GM23248 (cell line): ENCODE data around the gene BICC1. TPM values are rescaled to one million over a fixed set of nuclear protein-coding genes. Genes with fewer than 3 reads are reported as not detected.

Experiments
- DNase-seq: peaks from one replicate; pipeline ENCODE4 v3.0.0-alpha.2; 2015
- H2AFZ ChIP-seq: fragments of 200-600 bp; sonication (generic); 2 replicates; pipeline ENCODE4 v1.6.1; 2016; ENCODE audit warnings: antibody characterized with exemption
- H3F3A ChIP-seq: fragments of 200-600 bp; sonication (generic); 2 replicates; pipeline ENCODE4 v1.6.1; 2016; ENCODE audit warnings: mild to moderate bottlenecking, antibody characterized with exemption, mixed run types; ENCODE audit not compliant: insufficient read depth
- H3K27ac ChIP-seq: fragments of 200-600 bp; sonication (generic); 2 replicates; pipeline ENCODE4 v1.5.1; 2016; ENCODE audit warnings: mild to moderate bottlenecking
- H3K27me3 ChIP-seq: fragments of 200-600 bp; sonication (generic); replicated peaks from 2 replicates; pipeline ENCODE4 v1.6.1; 2016; ENCODE audit warnings: mild to moderate bottlenecking; ENCODE audit not compliant: insufficient read depth
- H3K36me3 ChIP-seq: fragments of 200-600 bp; sonication (generic); 2 replicates; pipeline ENCODE4 v1.6.1; 2016; ENCODE audit warnings: low read depth, mild to moderate bottlenecking
- H3K4me1 ChIP-seq: fragments of 200-600 bp; sonication (generic); 2 replicates; pipeline ENCODE4 v1.6.1; 2016; ENCODE audit warnings: mild to moderate bottlenecking; ENCODE audit not compliant: insufficient read depth
- H3K4me2 ChIP-seq: fragments of 200-600 bp; sonication (generic); one replicate; pipeline ENCODE4 v1.6.1; 2016; ENCODE audit warnings: mild to moderate bottlenecking; ENCODE audit not compliant: unreplicated experiment
- H3K4me3 ChIP-seq: fragments of 200-600 bp; sonication (generic); 2 replicates; pipeline ENCODE4 v1.5.1; 2016; ENCODE audit warnings: mild to moderate bottlenecking
- H3K79me2 ChIP-seq: fragments of 200-600 bp; sonication (generic); 2 replicates; pipeline ENCODE4 v1.6.1; 2016; ENCODE audit warnings: mild to moderate bottlenecking; ENCODE audit not compliant: insufficient read depth
- H3K9ac ChIP-seq: fragments of 200-600 bp; sonication (generic); 2 replicates; pipeline ENCODE4 v1.6.1; 2016; ENCODE audit warnings: mild to moderate bottlenecking
- H3K9me2 ChIP-seq: fragments of 200-600 bp; sonication (generic); 2 replicates; pipeline ENCODE4 v1.6.1; 2016; ENCODE audit warnings: mixed run types, mild to moderate bottlenecking, moderate library complexity; ENCODE audit not compliant: insufficient read depth
- H3K9me3 ChIP-seq: fragments of 200-600 bp; sonication (generic); one replicate; pipeline ENCODE4 v1.6.1; 2017; ENCODE audit warnings: low read depth
- H4K20me1 ChIP-seq: fragments of 200-600 bp; sonication (generic); 2 replicates; pipeline ENCODE4 v1.6.0; 2016; ENCODE audit not compliant: insufficient read depth
- EZH2 ChIP-seq: fragments of 200-600 bp; sonication (generic); IDR thresholded peaks from 2 replicates; pipeline ENCODE4 v1.6.1; 2018; ENCODE audit warnings: antibody characterized with exemption, mild to moderate bottlenecking; ENCODE audit not compliant: insufficient read depth, poor library complexity, severe bottlenecking
- EZH2phosphoT487 ChIP-seq: fragments of 200-600 bp; sonication (generic); IDR thresholded peaks from 2 replicates; pipeline ENCODE4 v1.6.1; 2018; ENCODE audit warnings: antibody characterized with exemption, moderate library complexity, mild to moderate bottlenecking, low read depth; ENCODE audit not compliant: insufficient read depth
- WGBS, 2 experiments: methylation state at CpG; one replicate each; pipeline ENCODE4 v1.1.6; 2015 to 2017; ENCODE audit warnings: low lambda C conversion rate in 2 of 2, low coverage in 1 of 2; ENCODE audit errors: missing lambda C conversion rate in 2 of 2; 5-methylcytosine and 5-hydroxymethylcytosine counted together
- in situ Hi-C: fragments of 300-500 bp; cut with MboI; formaldehyde crosslinking; loops from 2 replicates; pipeline ENCODE4 v1.15.0; 2020
- polyA plus RNA-seq: library from polyadenylated mRNA; unstranded; fragments of >200 nt; fragmentation: Nextera tagmentation; extraction: Ambion mirVana; gene quantifications from 2 replicates; pipeline ENCODE4 v1.2.1, GENCODE V29; 2016
- total RNA-seq: library from RNA; depleted of rRNA; stranded (reverse); fragments of >200 nt; shearing (Covaris generic); gene quantifications from 2 replicates; pipeline ENCODE4 v1.2.3, GENCODE V29; 2014

Gene BICC1
- total and polyA plus RNA-seq, 2 experiments from 2014 or later = 80.5 to 97.0 TPM

DNA sequence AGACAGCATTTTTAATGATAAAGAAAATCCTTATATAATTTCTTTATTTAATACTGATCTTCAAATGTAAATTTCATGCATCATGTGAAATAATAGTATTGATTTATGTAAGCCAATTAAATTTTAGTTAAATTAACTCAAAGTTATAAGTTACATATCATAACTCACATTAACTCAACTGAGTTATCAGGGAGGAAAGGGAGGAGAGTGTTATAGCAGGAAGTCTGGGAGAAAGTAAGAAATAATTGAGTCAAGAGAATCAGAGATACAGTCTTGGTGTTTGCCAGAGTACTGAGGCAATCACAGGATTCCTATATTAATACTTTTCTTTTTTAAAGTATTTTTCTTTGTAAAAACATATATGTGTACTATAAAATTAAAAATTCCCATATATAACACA, 4.0 kb downstream of the BICC1 start:
- in situ Hi-C loops = loop anchor here (25.0 kb wide), 1 partner anchor 671 kb away; the partner anchor contains the start of gene PHYHIPL
- peaks cover 54% of the 10 kb centered on the region for H3K4me1 ChIP-seq

DNA sequence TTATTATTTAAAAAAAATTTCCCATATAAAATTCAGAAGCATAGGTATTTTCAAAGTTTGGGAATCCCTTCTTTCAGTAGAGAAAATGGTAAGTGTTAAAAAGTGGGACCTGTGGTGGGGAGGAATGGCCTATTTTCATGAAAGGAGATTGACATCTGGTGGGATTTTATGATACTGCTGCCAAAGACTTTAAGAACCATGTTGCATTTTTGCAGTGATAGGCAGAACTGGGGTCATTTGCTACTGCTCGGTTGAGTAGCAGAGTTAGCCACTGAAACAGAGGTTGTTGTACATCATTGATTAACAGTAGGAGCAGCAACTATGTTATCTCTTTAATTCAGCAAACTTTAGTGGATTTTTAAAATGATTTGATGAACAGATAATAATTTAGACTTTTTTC, 4.4 kb downstream of the BICC1 start:
- in situ Hi-C loops = loop anchor here (25.0 kb wide), 1 partner anchor 670 kb away; the partner anchor contains the start of gene PHYHIPL
- H3K27me3 ChIP-seq = no peaks in the 10 kb centered on the region
- DNase-seq = no peak
- peaks cover 20% of the 10 kb centered on the region for H3F3A ChIP-seq
- peaks cover 50% of the 10 kb centered on the region for H3K4me1 ChIP-seq
- WGBS, 2 experiments = 93 to 96% methylated on average over 1 of the region's 1 CpG
- peaks cover 90% of the 10 kb centered on the region for H3K79me2 ChIP-seq
- peak overlapping the region; percentile 84; the same call in 1 of the 2 replicates for H3K4me3 ChIP-seq
- H3K27ac ChIP-seq = no peak overlapping the region
- TF ChIP-seq EZH2phosphoT487 (no peak), EZH2 (no peak)
- H2AFZ ChIP-seq = no peak overlapping the region
- H3K9ac ChIP-seq = no peak overlapping the region
- no peaks in the 10 kb centered on the region; the same call in 1 of the 2 replicates for H4K20me1 ChIP-seq
- H3K9me2 ChIP-seq = no peaks in the 10 kb centered on the region
- H3K4me2 ChIP-seq = peak overlapping the region; percentile 81
- H3K36me3 ChIP-seq = no peaks in the 10 kb centered on the region
- no peaks in the 10 kb centered on the region for H3K9me3 ChIP-seq

More for the DNA sequence above, 4.0 kb downstream of the BICC1 start:
- no peaks in the 10 kb centered on the region; the same call in 1 of the 2 replicates for H4K20me1 ChIP-seq
- peaks cover 24% of the 10 kb centered on the region for H3F3A ChIP-seq
- DNase-seq = no peak
- peak overlapping the region; percentile 84 for H3K4me3 ChIP-seq
- H3K9ac ChIP-seq = 0 out of 2 replicates have a peak overlapping the region, but pooled peaks have one; percentile 85
- peaks cover 86% of the 10 kb centered on the region for H3K79me2 ChIP-seq
- H3K9me2 ChIP-seq = no peaks in the 10 kb centered on the region
- no peaks in the 10 kb centered on the region for H3K9me3 ChIP-seq
- H3K27me3 ChIP-seq = no peaks in the 10 kb centered on the region
- H2AFZ ChIP-seq = no peak overlapping the region
- peak overlapping the region; percentile 81 for H3K4me2 ChIP-seq
- H3K36me3 ChIP-seq = no peaks in the 10 kb centered on the region
- no peak for TF ChIP-seq EZH2phosphoT487
- TF ChIP-seq EZH2 = no peak
- H3K27ac ChIP-seq = no peak overlapping the region

DNA sequence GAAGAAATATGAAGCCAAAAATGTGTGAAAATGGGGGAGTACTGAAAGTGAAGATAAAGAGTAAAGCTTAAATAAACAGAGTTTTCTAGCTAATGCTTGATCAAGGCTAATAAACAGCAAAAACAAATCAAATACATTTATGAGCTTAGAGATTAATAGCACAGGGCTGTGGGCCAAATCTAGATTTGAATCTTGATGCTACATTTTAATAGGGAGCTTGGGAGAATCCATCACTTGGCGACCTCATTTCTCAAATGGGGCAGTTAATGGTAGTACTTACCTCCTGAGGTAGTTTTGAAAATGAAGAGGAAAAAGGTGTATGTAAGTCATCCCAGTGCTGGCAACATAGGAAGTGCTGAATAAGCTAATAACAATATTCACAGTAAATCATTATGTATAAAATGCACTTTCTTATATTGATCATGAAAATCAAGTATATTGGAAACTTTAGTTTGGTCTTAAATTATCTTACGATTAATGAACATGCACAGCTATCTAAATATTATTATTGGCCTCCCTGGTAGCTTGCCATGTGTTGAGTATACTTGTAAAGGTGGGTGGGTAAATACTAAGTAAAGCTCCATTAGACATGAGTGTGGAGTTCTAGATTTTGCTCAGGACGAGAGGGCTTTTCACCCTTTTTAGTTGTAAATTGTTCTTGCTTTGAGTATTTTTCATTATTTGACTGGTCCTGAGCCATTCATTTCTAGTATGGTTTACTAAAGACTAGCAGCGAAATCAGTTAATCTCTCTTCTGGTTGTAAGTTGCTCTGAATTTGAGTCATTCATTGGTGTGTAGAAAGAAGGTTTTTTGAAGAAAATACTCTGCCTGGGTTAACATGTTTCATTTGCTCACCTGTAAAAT, 5.1 kb downstream of the BICC1 start:
- H3K9me2 ChIP-seq = no peaks in the 10 kb centered on the region
- no peaks in the 10 kb centered on the region for H3K9me3 ChIP-seq
- H3K36me3 ChIP-seq = 0 out of 2 replicates have a peak, but pooled peaks cover 4% of the 10 kb centered on the region
- peaks cover 96% of the 10 kb centered on the region for H3K79me2 ChIP-seq
- peak overlapping the region; percentile 84; the same call in 1 of the 2 replicates for H3K4me3 ChIP-seq
- H3K27ac ChIP-seq = no peak overlapping the region
- in situ Hi-C loops = loop anchor here (25.0 kb wide), 1 partner anchor 670 kb away; the partner anchor contains the start of gene PHYHIPL
- TF ChIP-seq EZH2 (no peak), EZH2phosphoT487 (no peak)
- peaks cover 17% of the 10 kb centered on the region; the same call in 1 of the 2 replicates for H3F3A ChIP-seq
- WGBS, 2 experiments = 96 to 97% methylated on average over 4 of the region's 4 CpGs
- H3K4me1 ChIP-seq = peaks cover 48% of the 10 kb centered on the region
- no peak for DNase-seq
- no peaks in the 10 kb centered on the region for H3K27me3 ChIP-seq
- no peak overlapping the region for H2AFZ ChIP-seq
- no peak overlapping the region for H3K9ac ChIP-seq
- H3K4me2 ChIP-seq = peak overlapping the region; percentile 81
- H4K20me1 ChIP-seq = no peaks in the 10 kb centered on the region; the same call in 1 of the 2 replicates

DNA sequence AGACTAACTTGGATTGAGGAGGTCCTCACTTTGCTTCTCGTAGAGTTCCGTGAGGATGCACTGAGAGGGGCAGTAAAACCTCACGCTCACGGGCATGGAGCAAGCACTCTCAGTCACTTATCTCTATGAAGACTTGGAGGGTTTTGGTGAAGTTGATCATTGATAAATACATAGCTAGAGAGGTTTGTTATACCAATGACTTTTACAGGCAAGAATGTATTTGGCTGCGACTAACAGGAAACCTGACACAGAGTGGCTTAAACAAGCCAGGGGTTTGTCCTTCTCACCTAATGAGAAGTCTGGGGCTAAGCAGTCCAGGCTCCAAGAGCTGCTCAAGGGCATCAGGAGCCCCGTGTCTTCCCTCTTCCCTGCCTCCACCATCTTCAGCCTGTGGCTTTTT, 6.1 kb downstream of the BICC1 start:
- H3K9ac ChIP-seq = no peak overlapping the region
- TF ChIP-seq EZH2 (no peak), EZH2phosphoT487 (no peak)
- H3K79me2 ChIP-seq = peaks cover 92% of the 10 kb centered on the region
- peaks cover 48% of the 10 kb centered on the region for H3K4me1 ChIP-seq
- H3F3A ChIP-seq = peaks cover 17% of the 10 kb centered on the region; the same call in 1 of the 2 replicates
- 0 out of 2 replicates have a peak, but pooled peaks cover 4% of the 10 kb centered on the region for H3K36me3 ChIP-seq
- H3K4me3 ChIP-seq = no peak overlapping the region
- 79 to 86% methylated on average over 6 of the region's 6 CpGs for WGBS, 2 experiments
- no peak overlapping the region for H2AFZ ChIP-seq
- in situ Hi-C loops = loop anchor here (25.0 kb wide), 1 partner anchor 669 kb away; the partner anchor contains the start of gene PHYHIPL
- no peak overlapping the region for H3K27ac ChIP-seq
- no peaks in the 10 kb centered on the region for H3K27me3 ChIP-seq
- H3K4me2 ChIP-seq = peak overlapping the region; percentile 57
- H3K9me3 ChIP-seq = no peaks in the 10 kb centered on the region
- DNase-seq = peak; percentile 48
- no peaks in the 10 kb centered on the region for H3K9me2 ChIP-seq
- no peaks in the 10 kb centered on the region; the same call in 1 of the 2 replicates for H4K20me1 ChIP-seq
